GM12874 (cell line): Measurements from ENCODE around the gene NTPCR.

Source experiments
- CTCF ChIP-seq: IDR thresholded peaks from 2 replicates; pipeline ENCODE4 v1.5.1; 2011; ENCODE audit warnings: low read depth, mild to moderate bottlenecking, control low read depth, low read length, moderate library complexity; ENCODE audit not compliant: insufficient read depth

NTPCR gene

GRCh38 chr1:232950197-232951176 lies at the start of gene NTPCR:
TSS of gene NTPCR (plus strand) at chr1:232950611. CDS start at chr1:232950711, 100 bp downstream.
- no peak for TF ChIP-seq CTCF

- TF ChIP-seq CTCF = no peak
These were observed 49.6 kb upstream of the NTPCR start for GRCh38 chr1:232900818-232901217.

GRCh38 chr1:232901255-232901654 lies 49.2 kb upstream of the NTPCR start:
- TF ChIP-seq CTCF = no peak

GRCh38 chr1:232902774-232903350 lies 47.5 kb upstream of the NTPCR start:
- no peak for TF ChIP-seq CTCF

GRCh38 chr1:232904131-232904530 lies 46.3 kb upstream of the NTPCR start:
- TF ChIP-seq CTCF = no peak

- no peak for TF ChIP-seq CTCF
These were observed 45.8 kb upstream of the NTPCR start for GRCh38 chr1:232904566-232904965.

GRCh38 chr1:232905331-232906034 lies 44.9 kb upstream of the NTPCR start:
- TF ChIP-seq CTCF = no peak
